OCI-LY3 (cell line): ENCODE data around the gene ZNF200.

Source experiments
- H2AFZ ChIP-seq: fragments of 200-600, 300-600 bp; shearing (Covaris generic); 2 replicates; pipeline ENCODE4 v1.6.0; 2014; ENCODE audit warnings: antibody characterized with exemption, low read depth, low read length
- H3K27ac ChIP-seq: fragments of 200-600, 300-600 bp; sonication (generic); 2 replicates; pipeline ENCODE4 v1.5.1; 2014; ENCODE audit warnings: mild to moderate bottlenecking, low read length, moderate library complexity, mixed read lengths
- H3K27me3 ChIP-seq: fragments of 200-600, 300-600 bp; sonication (generic); 2 replicates; pipeline ENCODE4 v1.6.1; 2014; ENCODE audit warnings: low read depth, low read length, mixed read lengths
- H3K36me3 ChIP-seq: fragments of 200-600, 300-600 bp; sonication (generic); replicated peaks from 2 replicates; pipeline ENCODE3; 2014; ENCODE audit warnings: low read depth, low read length, mixed read lengths
- H3K4me1 ChIP-seq: fragments of 300-600, 200-600 bp; sonication (generic); 2 replicates; pipeline ENCODE4 v1.6.1; 2014; ENCODE audit warnings: low read length, mixed read lengths
- H3K4me2 ChIP-seq: fragments of 200-600, 300-600 bp; sonication (generic); 2 replicates; pipeline ENCODE4 v1.6.1; 2014; ENCODE audit warnings: low read length, mixed read lengths
- H3K4me3 ChIP-seq: fragments of 300-600, 200-600 bp; sonication (generic); 2 replicates; pipeline ENCODE4 v1.5.1; 2014; ENCODE audit warnings: antibody characterized with exemption, mild to moderate bottlenecking, low read length, moderate library complexity
- H3K79me2 ChIP-seq: fragments of 300-600, 200-600 bp; shearing (Covaris generic); 2 replicates; pipeline ENCODE4 v1.6.1; 2014; ENCODE audit warnings: mild to moderate bottlenecking, low read length, mixed read lengths
- H3K9ac ChIP-seq: fragments of 300-600, 200-600 bp; shearing (Covaris generic); 2 replicates; pipeline ENCODE4 v1.6.0; 2014; ENCODE audit warnings: mild to moderate bottlenecking, low read length, moderate library complexity
- H3K9me3 ChIP-seq: fragments of 200-600, 300-600 bp; shearing (Covaris generic); 2 replicates; pipeline ENCODE4 v1.6.1; 2014; ENCODE audit warnings: low read length, mixed read lengths; ENCODE audit not compliant: insufficient read depth
- H4K20me1 ChIP-seq: fragments of 200-600, 300-600 bp; sonication (generic); 2 replicates; pipeline ENCODE4 v1.6.1; 2016; ENCODE audit warnings: low read length, mixed read lengths; ENCODE audit not compliant: insufficient read depth
- CTCF ChIP-seq: fragments of 200-600, 300-600 bp; sonication (generic); IDR thresholded peaks from 2 replicates; pipeline ENCODE4 v1.5.1; 2014; ENCODE audit warnings: antibody characterized with exemption, low read length, low read depth
- EZH2phosphoT487 ChIP-seq: fragments of 200-600 bp; shearing (Covaris generic); IDR thresholded peaks from 2 replicates; pipeline ENCODE4 v1.6.1; 2018; ENCODE audit warnings: antibody characterized with exemption, mixed run types, low read depth

The ZNF200 gene

GRCh38 chr16:3282103-3282729 is 47.3 kb upstream of the ZNF200 start:
- Histone ChIP-seq H3K4me2 (peak overlapping the region; percentile 96), H4K20me1 (no peaks in the 10 kb centered on the region), H3K27ac (peak overlapping the region; percentile 94), H3K27me3 (peaks cover 3% of the 10 kb centered on the region), H3K4me3 (peak overlapping the region; percentile 95), H3K9ac (peak overlapping the region; percentile 99), H2AFZ (peak overlapping the region; percentile 92), H3K4me1 (peaks cover 16% of the 10 kb centered on the region), H3K9me3 (peaks cover 3% of the 10 kb centered on the region; the same call in 1 of the 2 replicates), H3K79me2 (peaks cover 39% of the 10 kb centered on the region), H3K36me3 (peaks cover 32% of the 10 kb centered on the region)
- no peak for TF ChIP-seq EZH2phosphoT487
- no peak for TF ChIP-seq CTCF

- Histone ChIP-seq H3K4me2 (peak overlapping the region; percentile 96; the same call in 1 of the 2 replicates), H3K4me1 (peaks cover 16% of the 10 kb centered on the region), H2AFZ (no peak overlapping the region), H3K27ac (no peak overlapping the region), H3K36me3 (peaks cover 25% of the 10 kb centered on the region), H3K4me3 (no peak overlapping the region), H4K20me1 (no peaks in the 10 kb centered on the region), H3K9me3 (no peaks in the 10 kb centered on the region), H3K27me3 (peaks cover 12% of the 10 kb centered on the region), H3K9ac (no peak overlapping the region), H3K79me2 (peaks cover 31% of the 10 kb centered on the region)
- TF ChIP-seq CTCF (no peak), EZH2phosphoT487 (no peak)
These were observed 46.4 kb upstream of the ZNF200 start for GRCh38 chr16:3281222-3281820.

GRCh38 chr16:3276679-3277078 is 41.7 kb upstream of the ZNF200 start:
- H3K79me2 ChIP-seq = no peaks in the 10 kb centered on the region
- no peaks in the 10 kb centered on the region for H3K4me1 ChIP-seq
- H3K27ac ChIP-seq = no peak overlapping the region
- no peaks in the 10 kb centered on the region for H3K9me3 ChIP-seq
- H3K4me2 ChIP-seq = no peak overlapping the region
- TF ChIP-seq EZH2phosphoT487 (no peak), CTCF (no peak)
- H3K4me3 ChIP-seq = no peak overlapping the region
- no peaks in the 10 kb centered on the region for H4K20me1 ChIP-seq
- no peaks in the 10 kb centered on the region for H3K36me3 ChIP-seq
- peaks cover 12% of the 10 kb centered on the region for H3K27me3 ChIP-seq
- H2AFZ ChIP-seq = no peak overlapping the region
- no peak overlapping the region for H3K9ac ChIP-seq

GRCh38 chr16:3274947-3275346 is 40.0 kb upstream of the ZNF200 start:
- H3K4me1 ChIP-seq = no peaks in the 10 kb centered on the region
- no peak overlapping the region for H3K4me3 ChIP-seq
- H2AFZ ChIP-seq = no peak overlapping the region
- no peak overlapping the region for H3K27ac ChIP-seq
- no peaks in the 10 kb centered on the region for H3K79me2 ChIP-seq
- H4K20me1 ChIP-seq = no peaks in the 10 kb centered on the region
- H3K9ac ChIP-seq = no peak overlapping the region
- no peak overlapping the region for H3K4me2 ChIP-seq
- H3K9me3 ChIP-seq = no peaks in the 10 kb centered on the region
- TF ChIP-seq CTCF = no peak
- TF ChIP-seq EZH2phosphoT487 = no peak
- peaks cover 12% of the 10 kb centered on the region for H3K27me3 ChIP-seq
- H3K36me3 ChIP-seq = no peaks in the 10 kb centered on the region
